ENCODE data around the gene EFNA5. TPM values are rescaled to one million over a fixed set of nuclear protein-coding genes. Genes with fewer than 3 reads are reported as not detected.
"Not testable (repeated sequence)": the region's sequence is repeated elsewhere in the genome, so short reads cannot be mapped to it uniquely, and the experiment has no call there.

EFNA5 gene
- total RNA-seq, 6 experiments from 2014 or later = 0.26 TPM; not detected in 5

GRCh38 chr5:107436201-107436600 lies 234.5 kb downstream of the EFNA5 start:
- no peak for DNase-seq
- Mint-ChIP-seq H3K27ac (no peak overlapping the region), H3K27me3 (ENCODE audit: insufficient read depth) (no peaks in the 10 kb centered on the region; the same call in 1 of the 2 replicates), H3K36me3 (ENCODE audit: low read depth) (no peaks in the 10 kb centered on the region), H3K4me3 (no peak overlapping the region), H3K4me1 (ENCODE audit: low read depth) (no peaks in the 10 kb centered on the region), H3K9me3 (peaks cover 7% of the 10 kb centered on the region)
- TF ChIP-seq, protein P1, sequence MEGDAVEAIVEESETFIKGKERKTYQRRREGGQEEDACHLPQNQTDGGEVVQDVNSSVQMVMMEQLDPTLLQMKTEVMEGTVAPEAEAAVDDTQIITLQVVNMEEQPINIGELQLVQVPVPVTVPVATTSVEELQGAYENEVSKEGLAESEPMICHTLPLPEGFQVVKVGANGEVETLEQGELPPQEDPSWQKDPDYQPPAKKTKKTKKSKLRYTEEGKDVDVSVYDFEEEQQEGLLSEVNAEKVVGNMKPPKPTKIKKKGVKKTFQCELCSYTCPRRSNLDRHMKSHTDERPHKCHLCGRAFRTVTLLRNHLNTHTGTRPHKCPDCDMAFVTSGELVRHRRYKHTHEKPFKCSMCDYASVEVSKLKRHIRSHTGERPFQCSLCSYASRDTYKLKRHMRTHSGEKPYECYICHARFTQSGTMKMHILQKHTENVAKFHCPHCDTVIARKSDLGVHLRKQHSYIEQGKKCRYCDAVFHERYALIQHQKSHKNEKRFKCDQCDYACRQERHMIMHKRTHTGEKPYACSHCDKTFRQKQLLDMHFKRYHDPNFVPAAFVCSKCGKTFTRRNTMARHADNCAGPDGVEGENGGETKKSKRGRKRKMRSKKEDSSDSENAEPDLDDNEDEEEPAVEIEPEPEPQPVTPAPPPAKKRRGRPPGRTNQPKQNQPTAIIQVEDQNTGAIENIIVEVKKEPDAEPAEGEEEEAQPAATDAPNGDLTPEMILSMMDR (IDR thresholded peaks at IDR 0.05) = no peak

DNA sequence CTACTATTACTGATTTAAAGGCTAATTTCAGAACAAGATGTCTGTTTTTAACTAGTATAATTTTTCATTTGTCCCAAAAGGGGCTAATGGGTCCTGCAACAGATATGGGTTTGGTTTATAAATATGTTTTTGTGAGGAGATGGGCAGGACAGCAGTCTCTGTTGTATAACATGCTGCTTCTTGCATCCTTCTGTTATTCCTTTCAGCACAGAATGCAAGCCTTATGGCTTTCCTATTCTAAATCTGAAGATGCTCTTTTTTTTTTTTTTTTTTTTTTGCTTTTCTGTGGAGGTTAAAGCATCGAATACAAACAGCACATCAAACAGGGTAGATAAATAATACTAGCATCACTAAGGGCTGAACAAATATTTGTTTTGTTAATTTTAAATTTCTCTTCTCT lies 235.7 kb downstream of the EFNA5 start:
- Mint-ChIP-seq H3K9me3 (peaks cover 7% of the 10 kb centered on the region), H3K4me1 (ENCODE audit: low read depth) (no peaks in the 10 kb centered on the region), H3K27ac (no peak overlapping the region)

DNA sequence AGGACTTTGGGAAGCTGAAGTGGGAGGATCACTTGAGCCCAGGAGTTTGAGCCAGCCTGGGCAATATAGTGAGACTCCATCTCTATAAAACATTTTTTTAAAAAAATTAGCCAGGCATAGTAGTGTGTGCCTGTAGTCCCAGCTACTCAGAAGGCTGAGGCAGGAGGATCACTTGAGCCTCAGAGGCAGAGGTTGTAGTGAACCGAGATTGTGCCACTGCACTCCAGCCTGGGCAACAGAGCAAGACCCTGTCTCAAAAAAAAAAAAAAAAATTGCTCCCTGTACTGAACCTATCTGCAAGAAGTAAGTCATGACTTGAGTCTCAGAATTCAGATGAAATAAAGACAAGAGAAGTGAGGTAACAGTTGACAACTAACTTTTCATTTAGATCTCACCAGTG lies 237.1 kb downstream of the EFNA5 start:
- H3K4me3 Mint-ChIP-seq; H3K36me3 Mint-ChIP-seq (ENCODE audit: low read depth); H3K9me3 Mint-ChIP-seq; H3K27ac Mint-ChIP-seq; H3K27me3 Mint-ChIP-seq (ENCODE audit: insufficient read depth); H3K4me1 Mint-ChIP-seq (ENCODE audit: low read depth); DNase-seq: not testable (repeated sequence)

More for the DNA sequence above, 235.7 kb downstream of the EFNA5 start:
- no peak for DNase-seq
- H3K36me3 Mint-ChIP-seq (ENCODE audit: low read depth) = no peaks in the 10 kb centered on the region
- TF ChIP-seq, protein P1 (IDR thresholded peaks at IDR 0.05) = no peak
- no peak overlapping the region for H3K4me3 Mint-ChIP-seq
- H3K27me3 Mint-ChIP-seq (ENCODE audit: insufficient read depth) = no peaks in the 10 kb centered on the region; the same call in 1 of the 2 replicates

DNA sequence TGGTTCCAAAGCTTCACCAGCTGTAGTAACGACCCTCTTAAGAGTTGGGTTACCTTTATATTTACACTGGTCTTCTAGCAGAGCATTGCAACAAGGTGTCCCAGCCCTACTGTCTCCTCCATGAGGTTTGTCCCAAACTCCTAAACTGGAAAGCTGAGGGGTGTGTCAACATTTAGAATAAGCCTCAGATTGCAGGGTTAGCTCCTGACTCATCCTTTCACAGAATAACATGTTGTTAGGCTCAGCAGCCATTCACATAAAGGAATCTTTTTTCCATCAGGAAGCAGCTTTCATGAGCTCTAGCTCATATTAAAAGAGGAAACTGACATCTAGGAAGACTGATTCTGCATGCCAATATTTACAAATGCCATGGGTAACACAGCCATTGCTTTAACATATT lies 238.7 kb downstream of the EFNA5 start:
- Mint-ChIP-seq H3K4me3 (no peak overlapping the region), H3K27me3 (ENCODE audit: insufficient read depth) (no peaks in the 10 kb centered on the region; the same call in none of the 2 replicates), H3K4me1 (ENCODE audit: low read depth) (no peaks in the 10 kb centered on the region), H3K36me3 (ENCODE audit: low read depth) (no peaks in the 10 kb centered on the region), H3K9me3 (no peaks in the 10 kb centered on the region; the same call in 1 of the 2 replicates), H3K27ac (no peak overlapping the region)
- DNase-seq = no peak
- TF ChIP-seq, protein P1 (IDR thresholded peaks at IDR 0.05) = no peak

DNA sequence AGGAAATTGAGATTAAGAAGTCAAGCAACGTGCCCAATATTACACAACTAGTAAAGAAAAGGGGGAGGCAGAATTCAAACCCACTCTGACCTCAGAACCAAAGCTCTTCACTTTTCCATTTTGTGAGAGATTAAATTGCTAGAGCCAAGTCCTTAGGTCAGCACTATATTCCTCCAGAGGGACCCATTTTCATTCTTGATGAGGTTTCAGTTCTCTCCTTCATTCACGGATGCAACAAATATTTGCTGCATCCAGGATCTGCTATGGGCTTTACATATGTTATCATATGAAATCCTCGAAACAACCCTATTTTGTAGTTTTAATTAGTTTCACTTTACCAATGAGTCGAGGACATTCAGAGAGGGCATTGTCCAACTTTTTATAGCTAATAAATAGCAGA lies 239.2 kb downstream of the EFNA5 start:
- no peaks in the 10 kb centered on the region for H3K36me3 Mint-ChIP-seq (ENCODE audit: low read depth)
- TF ChIP-seq, protein P1 (IDR thresholded peaks at IDR 0.05) = no peak
- no peaks in the 10 kb centered on the region for H3K4me1 Mint-ChIP-seq (ENCODE audit: low read depth)
- no peaks in the 10 kb centered on the region; the same call in 1 of the 2 replicates for H3K9me3 Mint-ChIP-seq
- no peaks in the 10 kb centered on the region; the same call in none of the 2 replicates for H3K27me3 Mint-ChIP-seq (ENCODE audit: insufficient read depth)
- DNase-seq = no peak
- H3K27ac Mint-ChIP-seq = no peak overlapping the region
- no peak overlapping the region for H3K4me3 Mint-ChIP-seq

GRCh38 chr5:107430071-107430625 lies 240.6 kb downstream of the EFNA5 start:
- no peak overlapping the region for H3K27ac Mint-ChIP-seq
- H3K4me1 Mint-ChIP-seq (ENCODE audit: low read depth) = peaks cover 11% of the 10 kb centered on the region
- no peak overlapping the region for H3K4me3 Mint-ChIP-seq
- no peaks in the 10 kb centered on the region for H3K9me3 Mint-ChIP-seq
- DNase-seq = no peak
- H3K27me3 Mint-ChIP-seq (ENCODE audit: insufficient read depth) = no peaks in the 10 kb centered on the region; the same call in none of the 2 replicates
- TF ChIP-seq, protein P1 (IDR thresholded peaks at IDR 0.05) = no peak
- no peaks in the 10 kb centered on the region for H3K36me3 Mint-ChIP-seq (ENCODE audit: low read depth)
